Kidney capillary endothelial cell (primary cell): Measurements from ENCODE around the gene WFDC5.
A peak's percentile ranks its signal among the peaks of the same experiment; 100 is the strongest.

Experiments
- DNase-seq: peaks from one replicate; pipeline ENCODE4 v3.0.0-alpha.2; 2018; ENCODE audit warnings: low spot score

WFDC5 gene

DNA sequence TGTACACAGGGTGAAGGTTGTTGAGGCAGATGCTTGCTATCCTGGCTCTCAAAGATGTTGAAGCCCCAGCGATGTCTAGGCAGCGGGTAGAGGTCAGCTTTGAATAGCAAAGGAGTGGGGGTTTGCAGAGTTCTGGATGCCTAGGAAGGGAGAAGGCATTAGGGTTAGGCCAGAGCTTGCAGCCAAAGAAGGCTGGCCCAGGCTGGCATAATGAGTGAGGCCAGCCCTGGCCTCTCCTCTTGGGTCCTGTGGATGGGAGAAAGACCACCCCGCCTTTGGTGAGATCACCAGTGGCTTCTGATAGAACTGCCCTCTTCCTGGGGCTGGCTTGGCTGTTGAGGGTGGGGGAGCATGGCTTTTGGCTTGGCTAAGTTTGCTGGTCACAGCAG is 406 bp upstream of the WFDC5 start:
- DNase-seq = no peak

DNA sequence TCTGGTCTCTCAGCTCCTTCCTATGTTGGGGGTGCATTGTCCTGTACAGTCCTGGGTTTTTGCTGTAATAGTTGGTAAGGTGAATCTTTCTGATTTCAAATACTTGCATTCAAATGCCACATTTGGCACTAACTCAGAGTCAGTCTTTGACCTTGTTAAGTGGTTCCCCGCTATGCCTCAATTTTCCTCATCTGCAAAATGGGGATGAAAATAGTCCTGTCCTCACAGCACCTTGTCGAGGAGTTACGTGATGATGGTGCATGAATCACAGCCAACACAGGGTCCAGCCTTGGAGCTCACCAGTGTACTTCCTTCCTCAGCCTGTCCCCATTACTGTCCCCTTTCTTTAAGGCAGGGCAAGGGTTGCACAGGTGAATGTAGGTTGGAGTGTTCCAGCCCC is 1.1 kb downstream of the WFDC5 start:
- DNase-seq = no peak

- DNase-seq = no peak
Measured at GRCh38 chr20:45112754-45113153, 2.2 kb downstream of the WFDC5 start.

DNA sequence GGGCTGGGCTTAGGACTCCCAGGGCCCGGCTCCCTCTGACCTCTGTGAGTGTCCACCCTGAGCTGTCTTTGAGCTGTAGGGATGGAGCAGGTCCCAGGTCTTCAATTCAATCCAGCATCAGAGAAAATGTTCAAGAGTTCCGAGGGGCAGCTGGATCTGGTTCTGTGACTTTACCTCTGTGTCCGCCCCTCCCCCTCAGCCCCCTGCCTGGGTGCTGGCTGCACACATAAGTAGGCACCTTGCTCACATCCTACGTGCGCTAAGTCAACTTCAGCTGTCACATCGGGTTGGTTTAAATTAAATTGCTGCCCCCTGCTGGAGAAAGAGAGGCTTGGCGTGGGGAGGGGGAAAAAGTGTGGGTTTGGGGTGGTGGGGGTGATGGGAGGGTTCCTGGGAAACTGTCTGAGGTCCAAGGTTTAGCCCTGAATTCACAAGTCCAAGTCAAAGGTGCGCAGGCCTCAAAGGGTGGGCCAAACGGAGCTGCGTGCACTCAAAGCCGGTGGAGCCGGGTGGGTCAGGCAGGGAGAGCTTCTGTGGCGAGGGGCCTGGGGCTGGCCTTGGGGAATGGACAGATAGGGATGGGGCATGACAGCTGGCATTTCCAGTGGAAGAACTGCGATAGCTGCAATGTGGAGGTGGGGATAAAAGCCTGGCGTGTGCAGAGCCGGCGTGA is 3.0 kb downstream of the WFDC5 start:
- no peak for DNase-seq

DNA sequence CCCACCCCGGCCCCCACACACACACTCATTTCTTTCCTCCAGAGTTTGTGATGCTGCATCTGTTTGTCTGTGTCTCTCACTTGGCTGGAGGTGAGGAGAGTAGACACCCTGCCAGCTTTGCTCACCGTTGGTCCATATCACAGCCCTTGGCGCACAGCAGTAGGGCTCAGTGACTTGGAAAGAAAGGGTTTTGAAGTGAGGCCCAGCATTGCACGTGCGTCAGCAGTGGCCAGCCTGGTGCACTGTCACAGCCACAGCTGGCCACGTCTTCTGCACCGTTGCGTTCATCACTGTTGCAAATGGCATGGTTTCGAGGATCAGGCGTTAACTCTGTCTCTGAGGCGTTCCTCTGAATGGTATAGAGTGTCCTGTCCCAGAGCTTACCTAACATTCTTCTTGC is 3.7 kb downstream of the WFDC5 start:
- no peak for DNase-seq

DNA sequence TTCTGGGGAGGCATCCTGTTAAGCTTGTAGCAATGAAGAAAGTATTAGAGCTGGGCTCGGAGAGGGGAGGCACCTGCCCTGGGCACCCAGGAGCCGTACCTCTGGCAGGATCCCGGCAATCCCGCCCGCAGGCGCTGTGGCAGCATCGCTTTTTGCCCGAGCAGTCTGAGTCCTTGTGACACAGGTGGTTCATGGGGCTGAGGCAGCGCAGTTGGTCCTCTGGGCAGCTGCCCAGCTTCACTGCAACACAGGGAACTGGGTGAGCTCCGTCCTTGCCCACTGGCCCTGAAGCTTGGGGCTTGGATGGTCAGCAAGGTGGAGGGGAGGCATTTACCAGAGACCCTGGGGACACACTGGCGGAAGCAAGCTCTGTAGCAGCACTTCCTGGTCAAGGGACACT is 4.7 kb downstream of the WFDC5 start:
- no peak for DNase-seq

DNA sequence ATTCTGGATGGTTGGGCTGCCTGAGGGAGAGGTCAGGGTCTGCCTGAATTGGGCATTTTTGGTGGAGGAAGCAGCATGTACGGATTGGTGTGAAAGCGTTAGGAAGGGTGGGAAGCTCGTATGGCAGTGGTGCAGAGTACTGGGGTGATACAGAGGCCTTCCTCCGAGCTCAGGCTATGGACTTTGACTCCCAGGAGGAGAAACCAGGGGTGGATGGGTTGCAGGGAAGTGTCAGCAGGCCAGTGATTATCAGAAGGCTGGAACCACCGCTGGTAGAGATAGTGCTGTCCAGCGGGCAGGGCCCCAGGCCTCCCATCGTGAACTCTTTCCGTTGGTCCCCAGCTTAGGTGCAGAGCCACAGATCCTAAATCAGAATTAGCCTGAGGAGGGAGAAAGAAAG is 5.3 kb downstream of the WFDC5 start:
- no peak for DNase-seq

GRCh38 chr20:45105317-45105716 is 9.7 kb downstream of the WFDC5 start:
- no peak for DNase-seq

DNA sequence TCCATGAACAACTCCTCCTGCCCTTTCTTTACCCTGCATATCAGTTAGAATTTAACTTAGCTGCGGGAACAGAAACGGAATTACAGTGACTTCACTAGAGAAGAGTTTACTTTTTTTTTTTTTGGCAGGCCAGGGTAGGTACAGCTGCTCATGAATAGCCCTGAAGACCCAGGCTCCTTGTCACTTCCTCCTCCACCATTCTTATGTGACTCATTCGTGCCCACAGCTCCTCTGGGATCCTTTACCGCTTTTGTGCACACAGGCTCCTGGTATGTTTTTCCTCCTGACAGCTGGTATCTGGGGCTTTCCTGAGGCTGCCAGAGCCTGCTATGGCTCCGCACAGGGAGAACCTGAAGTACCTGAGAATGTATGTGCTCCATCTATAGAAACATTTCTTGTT is 10.2 kb downstream of the WFDC5 start:
- peak; percentile 33 for DNase-seq

GRCh38 chr20:45103072-45103471 is 11.9 kb downstream of the WFDC5 start:
- DNase-seq = no peak

GRCh38 chr20:45101333-45101850 is 13.6 kb downstream of the WFDC5 start:
- DNase-seq = no peak

DNA sequence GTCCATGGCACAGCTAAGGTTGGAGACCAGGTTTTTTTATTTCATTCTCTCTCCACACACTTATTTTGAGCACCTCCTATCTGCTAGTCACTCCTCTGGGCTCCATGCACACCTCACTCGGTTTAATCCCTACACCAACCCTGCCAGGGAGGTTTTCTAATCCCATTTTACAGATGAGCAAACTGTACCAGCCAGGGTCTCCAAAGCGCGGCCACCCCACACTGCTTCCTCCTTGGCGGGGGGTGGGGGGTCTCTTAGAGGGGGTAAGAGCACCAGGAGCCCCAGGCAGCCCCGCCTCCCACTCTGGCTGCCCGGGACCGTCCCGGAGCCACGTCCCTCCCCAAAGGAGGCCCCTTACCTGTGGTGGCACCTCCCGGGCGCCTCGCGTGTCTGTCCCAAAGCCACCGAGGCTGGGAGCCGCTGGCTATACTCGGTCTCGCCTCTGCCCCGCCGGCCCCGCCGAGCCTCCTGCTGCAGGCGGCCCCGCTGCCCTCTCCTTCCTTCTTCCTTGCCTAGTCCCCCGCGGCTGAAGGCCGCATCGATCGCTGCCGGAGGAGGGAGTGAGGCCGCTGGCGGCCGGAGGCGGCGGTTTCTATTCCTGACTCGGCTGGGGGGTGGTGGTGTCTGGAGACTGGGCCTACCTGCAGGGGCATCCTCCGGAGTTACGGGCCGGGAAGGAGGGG is 14.3 kb downstream of the WFDC5 start, which contains the start of gene KCNS1:
TSS of gene KCNS1 (minus strand) at position 565 of the 683 bp plus-strand sequence. CDS start 1,891 bp downstream, outside the sequence.
- no peak for DNase-seq

- peak; percentile 19 for DNase-seq
Measured at GRCh38 chr20:45098103-45098773, 16.7 kb downstream of the WFDC5 start.

DNA sequence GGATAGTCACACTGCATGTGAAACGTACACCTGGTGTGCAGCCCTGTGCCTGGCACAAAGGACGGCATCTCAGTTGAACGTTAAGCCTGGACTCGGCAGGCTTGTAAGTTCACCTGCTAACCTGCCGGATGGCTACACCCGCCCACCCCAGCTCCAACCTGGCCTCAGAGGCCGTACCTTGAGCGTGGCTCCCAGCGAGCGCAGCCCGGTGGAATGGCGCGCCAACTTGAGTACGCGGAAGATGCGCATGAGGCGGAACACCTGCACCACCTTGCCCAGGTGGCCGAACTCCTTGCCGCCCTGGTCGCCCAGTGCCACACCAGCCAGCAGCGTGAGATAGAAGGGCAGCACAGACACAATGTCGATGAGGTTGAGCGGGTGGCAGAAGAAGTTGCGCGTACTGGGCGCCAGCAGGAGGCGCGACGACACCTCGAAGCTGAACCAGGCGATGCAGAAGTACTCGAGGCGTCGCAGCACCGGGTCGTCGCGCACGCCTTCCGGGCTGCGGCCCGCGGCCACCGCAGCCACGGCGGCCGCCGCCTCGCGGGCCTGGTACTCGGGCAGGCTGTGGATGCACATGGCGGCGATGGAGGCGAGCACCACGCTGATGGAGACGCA is 17.4 kb downstream of the WFDC5 start:
- DNase-seq = peak; percentile 57

GRCh38 chr20:45096781-45097180 is 18.2 kb downstream of the WFDC5 start:
- no peak for DNase-seq

DNA sequence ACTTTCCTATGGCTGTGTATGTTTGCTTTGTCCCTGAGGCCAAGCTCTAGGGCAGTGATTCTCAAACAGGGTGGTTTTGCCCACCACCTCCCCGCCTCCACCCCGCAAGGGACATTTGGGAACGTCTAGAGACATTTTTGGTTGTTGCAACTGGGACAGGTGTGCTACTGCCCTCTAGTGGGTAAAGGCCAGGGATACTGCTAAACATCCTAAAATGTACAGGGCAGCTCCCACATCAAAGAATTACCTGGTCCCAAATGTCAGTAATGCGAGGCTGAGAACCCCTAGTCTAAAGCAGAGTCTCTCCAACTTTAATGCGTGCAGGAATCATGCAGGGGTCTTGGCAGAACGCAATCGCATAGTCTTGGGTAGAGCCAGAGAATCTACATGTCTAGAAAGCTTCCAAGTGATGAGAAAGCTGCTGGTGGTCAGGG is 19.2 kb downstream of the WFDC5 start:
- DNase-seq = peak; percentile 52

DNA sequence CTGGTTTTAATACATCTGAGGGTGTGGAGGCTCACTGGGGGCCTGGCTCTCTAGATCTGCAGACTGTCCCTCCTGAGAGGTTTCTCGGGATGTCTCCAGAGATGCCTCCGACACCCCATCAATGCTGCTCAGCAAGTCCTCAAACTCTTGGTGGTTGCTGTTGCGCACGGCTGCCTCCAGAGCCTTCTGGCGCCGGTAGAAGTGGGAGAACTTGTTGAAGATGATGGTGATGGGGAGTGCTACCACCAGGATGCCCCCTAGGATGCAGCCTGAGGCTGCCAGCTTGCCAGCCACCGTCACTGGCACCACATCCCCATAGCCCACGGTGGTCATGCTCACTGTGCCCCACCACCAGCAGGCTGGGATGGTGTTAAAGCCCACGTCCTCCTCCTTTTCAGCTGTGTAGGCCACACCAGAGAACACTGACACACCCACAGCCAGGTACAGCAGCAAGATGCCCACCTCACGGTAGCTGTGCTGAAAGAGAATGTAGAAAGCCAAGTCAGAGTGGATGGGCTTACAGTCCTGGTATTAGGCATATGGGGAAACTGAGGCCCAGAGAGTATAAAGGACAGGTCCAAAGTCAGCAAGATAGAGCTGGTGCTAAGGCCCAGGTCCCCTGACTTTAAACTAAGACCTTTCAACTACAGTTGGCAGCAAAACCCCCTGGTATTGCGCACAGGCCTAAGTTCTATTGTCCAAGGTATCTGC is 20.0 kb downstream of the WFDC5 start:
- DNase-seq = no peak

DNA sequence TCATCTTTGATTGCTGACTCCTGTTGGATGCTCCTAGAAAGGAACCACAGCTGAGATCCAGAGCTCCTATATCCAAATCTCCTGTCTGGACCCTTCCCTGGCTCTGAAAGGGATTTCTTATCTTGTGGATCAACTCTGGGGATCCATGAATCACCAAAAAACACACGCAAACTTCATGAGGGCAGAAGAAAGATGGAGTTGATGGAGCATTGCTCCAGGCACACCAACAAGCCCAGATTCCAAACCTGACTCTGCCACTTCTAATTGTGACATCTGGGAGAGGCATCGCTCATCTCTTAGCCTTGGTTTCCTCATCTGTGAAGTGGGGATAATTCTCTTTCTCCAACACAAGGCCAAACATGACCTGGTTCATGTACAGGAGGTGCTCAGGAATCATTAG is 20.8 kb downstream of the WFDC5 start:
- DNase-seq = no peak

DNA sequence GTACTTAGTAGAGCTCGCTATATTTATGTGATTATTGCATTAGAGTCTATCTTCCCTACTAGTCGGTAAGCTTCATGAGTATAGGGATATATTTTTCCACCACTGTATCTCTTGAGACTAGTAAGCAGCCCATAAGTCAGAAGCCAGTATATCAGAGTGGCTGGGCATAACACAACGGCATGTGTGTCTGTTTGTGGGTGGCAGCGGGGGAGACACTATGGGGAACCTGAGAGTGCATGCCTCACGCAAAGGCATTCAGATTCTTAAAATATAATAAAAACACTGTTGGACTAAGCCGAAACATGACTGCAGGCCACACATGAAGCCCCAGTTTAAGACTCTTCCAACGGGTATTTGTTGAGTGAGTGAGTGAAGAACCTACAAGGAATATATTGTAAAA is 22.1 kb downstream of the WFDC5 start:
- DNase-seq = no peak

GRCh38 chr20:45091366-45091765 is 23.6 kb downstream of the WFDC5 start:
- no peak for DNase-seq

GRCh38 chr20:45090481-45090880 is 24.5 kb downstream of the WFDC5 start:
- DNase-seq = no peak

- DNase-seq = no peak
Measured at GRCh38 chr20:45088247-45088646, 26.7 kb downstream of the WFDC5 start.
